Esophagus muscularis mucosa (tissue), 4 donors: Measurements from ENCODE around the gene BICC1. TPM values are rescaled to one million over a fixed set of nuclear protein-coding genes. Genes with fewer than 3 reads are reported as not detected.

Experiments used
- DNase-seq: peaks from one replicate; pipeline ENCODE4 v3.0.0-alpha.2; 2017; ENCODE audit errors: extremely low spot score
- H3K27ac ChIP-seq, 4 donors: fragments of 200-600 bp; sonication (generic); replicated peaks in 1 of 4; 1 replicate in 3 of 4; 2 replicates in 1 of 4; pipeline ENCODE4 v1.5.1; 2016 to 2019; ENCODE audit warnings: mild to moderate bottlenecking in 1 of 4
- H3K27me3 ChIP-seq, 4 donors: fragments of 200-600 bp; sonication (generic); one replicate each; pipeline versions ENCODE4 v1.5.1 to v1.6.0; 2016 to 2019
- H3K36me3 ChIP-seq, 4 donors: fragments of 200-600 bp; sonication (generic); one replicate each; pipeline ENCODE4 v1.5.1; 2016 to 2019
- H3K4me1 ChIP-seq, 4 donors: fragments of 200-600 bp; sonication (generic); one replicate each; pipeline ENCODE4 v1.5.1; 2016 to 2019
- H3K4me3 ChIP-seq, 4 donors: fragments of 200-600 bp; sonication (generic); 1 replicate in 2 of 4; 2 replicates in 2 of 4; pipeline ENCODE4 v1.5.1; 2016 to 2019; ENCODE audit warnings: mild to moderate bottlenecking in 4 of 4, moderate library complexity in 1 of 4
- H3K9me3 ChIP-seq, 4 donors: fragments of 200-600 bp; sonication (generic); 1 replicate in 3 of 4; 2 replicates in 1 of 4; pipeline ENCODE4 v1.5.1; 2016 to 2019
- EP300 ChIP-seq: sonication (generic); formaldehyde crosslinking; IDR thresholded peaks from one replicate; pipeline ENCODE4 v1.6.1; 2017; ENCODE audit warnings: antibody characterized with exemption
- POLR2A ChIP-seq: fragments of 450-650 bp; IDR thresholded peaks from one replicate; pipeline ENCODE4 v1.6.1; 2017; ENCODE audit warnings: antibody characterized with exemption, moderate library complexity, mild to moderate bottlenecking, low read depth
- POLR2AphosphoS5 ChIP-seq, 2 donors: sonication (generic); formaldehyde crosslinking; IDR thresholded peaks; one replicate each; pipeline ENCODE4 v1.6.1; 2017; ENCODE audit warnings: antibody characterized with exemption in 2 of 2
- WGBS: methylation state at CpG from one replicate; pipeline ENCODE4 v1.1.5; 2018; 5-methylcytosine and 5-hydroxymethylcytosine counted together
- intact Hi-C: fragments of 100-400 bp; cut with DNase I; formaldehyde crosslinking; loops from one replicate; pipeline ENCODE4 v1.15.1; 2023
- total RNA-seq, 4 donors: library from RNA; depleted of rRNA; stranded (reverse); fragments of >200 nt; gene quantifications; one replicate each; pipeline versions ENCODE4 v1.1.0 to v1.2.1, GENCODE V29; 2016
- TF ChIP-seq, protein P1 (sequence below), 3 experiments: fragments of 200-600 bp in 2 of 3; fragments of 450-650 bp in 1 of 3; sonication (generic) in 2 of 3; IDR thresholded peaks; one replicate each; pipeline ENCODE4 v1.5.1; 2017 to 2019; ENCODE audit warnings: antibody characterized with exemption in 3 of 3, mild to moderate bottlenecking in 2 of 3, moderate library complexity in 1 of 3

Gene BICC1
- total RNA-seq, 4 donors from 2014 or later = 19.1 to 24.9 (median 20.5) TPM

DNA sequence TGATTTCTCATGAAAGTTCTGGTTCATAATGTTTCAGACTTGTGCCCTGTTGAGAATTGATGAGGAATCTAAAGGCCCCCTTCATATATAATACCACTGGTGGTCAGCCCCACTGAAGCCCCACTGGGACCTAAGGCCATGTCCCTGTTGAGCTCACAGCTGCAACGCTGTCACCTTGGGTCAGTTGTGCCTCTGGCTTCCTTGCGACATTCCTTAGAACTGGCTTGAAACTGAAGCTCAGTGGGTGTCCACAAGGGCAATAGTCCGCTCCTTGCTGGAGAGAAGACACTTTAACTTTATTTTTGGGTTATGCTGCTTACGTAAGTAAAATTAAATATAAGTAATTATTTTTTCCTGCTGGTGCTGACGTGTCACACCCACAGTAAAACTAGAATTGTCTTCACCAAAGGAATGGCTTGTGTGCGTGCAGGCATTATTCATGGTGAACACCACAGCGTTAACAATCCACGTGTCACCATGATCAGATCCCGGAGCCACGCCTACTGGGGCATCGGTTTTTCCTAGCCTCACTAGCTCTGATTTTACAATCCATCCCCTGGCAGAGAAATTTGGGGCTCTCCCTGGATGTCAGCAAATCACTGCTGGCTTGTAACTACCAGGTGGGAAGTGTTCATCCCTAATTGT is 66.5 kb downstream of the BICC1 start:
- intact Hi-C loops = no loop called here
- H3K9me3 ChIP-seq = peaks cover 0 to 6% (median 0%) of the 10 kb centered on the region in 4 donors
- WGBS = 93% methylated on average over 11 of the region's 11 CpGs
- no peaks in the 10 kb centered on the region for H3K27me3 ChIP-seq
- H3K27ac ChIP-seq = peak overlapping the region in 1 of 4 donors; percentile 1
- H3K36me3 ChIP-seq = no peaks in the 10 kb centered on the region
- peaks cover 2 to 49% (median 45%) of the 10 kb centered on the region in 4 donors for H3K4me1 ChIP-seq
- no peak overlapping the region for H3K4me3 ChIP-seq
- no peak for TF ChIP-seq EP300
- TF ChIP-seq POLR2AphosphoS5 (IDR thresholded peaks at IDR 0.05) = no peak
- TF ChIP-seq, protein P1, sequence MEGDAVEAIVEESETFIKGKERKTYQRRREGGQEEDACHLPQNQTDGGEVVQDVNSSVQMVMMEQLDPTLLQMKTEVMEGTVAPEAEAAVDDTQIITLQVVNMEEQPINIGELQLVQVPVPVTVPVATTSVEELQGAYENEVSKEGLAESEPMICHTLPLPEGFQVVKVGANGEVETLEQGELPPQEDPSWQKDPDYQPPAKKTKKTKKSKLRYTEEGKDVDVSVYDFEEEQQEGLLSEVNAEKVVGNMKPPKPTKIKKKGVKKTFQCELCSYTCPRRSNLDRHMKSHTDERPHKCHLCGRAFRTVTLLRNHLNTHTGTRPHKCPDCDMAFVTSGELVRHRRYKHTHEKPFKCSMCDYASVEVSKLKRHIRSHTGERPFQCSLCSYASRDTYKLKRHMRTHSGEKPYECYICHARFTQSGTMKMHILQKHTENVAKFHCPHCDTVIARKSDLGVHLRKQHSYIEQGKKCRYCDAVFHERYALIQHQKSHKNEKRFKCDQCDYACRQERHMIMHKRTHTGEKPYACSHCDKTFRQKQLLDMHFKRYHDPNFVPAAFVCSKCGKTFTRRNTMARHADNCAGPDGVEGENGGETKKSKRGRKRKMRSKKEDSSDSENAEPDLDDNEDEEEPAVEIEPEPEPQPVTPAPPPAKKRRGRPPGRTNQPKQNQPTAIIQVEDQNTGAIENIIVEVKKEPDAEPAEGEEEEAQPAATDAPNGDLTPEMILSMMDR (IDR thresholded peaks at IDR 0.05) = no peak
- no peak for TF ChIP-seq POLR2A
- DNase-seq = no peak

DNA sequence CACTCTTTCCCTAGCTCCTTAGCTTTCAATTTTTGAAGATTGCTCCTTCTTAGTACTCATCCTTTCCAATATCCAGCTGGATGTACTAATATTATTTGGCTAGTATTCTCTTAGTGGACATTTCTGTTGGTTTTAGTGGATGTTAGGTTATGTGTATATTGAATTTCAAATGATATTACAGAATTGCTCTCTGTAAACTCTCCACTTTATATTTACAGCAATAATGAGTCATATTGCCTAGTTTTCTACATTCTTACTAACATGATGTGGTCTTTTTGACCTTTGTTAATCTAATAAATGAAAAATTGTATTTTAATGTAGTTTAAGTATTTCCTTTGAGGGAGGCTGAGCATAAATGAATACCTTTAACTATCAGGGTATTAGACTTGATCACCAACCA is 69.4 kb downstream of the BICC1 start:
- Histone ChIP-seq H3K27ac (no peak overlapping the region), H3K9me3 (peaks cover 0 to 6% (median 0%) of the 10 kb centered on the region in 4 donors), H3K27me3 (no peaks in the 10 kb centered on the region), H3K4me3 (no peak overlapping the region), H3K4me1 (peaks cover 0 to 29% (median 28%) of the 10 kb centered on the region in 4 donors), H3K36me3 (no peaks in the 10 kb centered on the region)
- intact Hi-C loops = no loop called here
- DNase-seq = no peak
- TF ChIP-seq POLR2AphosphoS5 (IDR thresholded peaks at IDR 0.05) (no peak), POLR2A (no peak), EP300 (no peak)
- TF ChIP-seq, protein P1 (IDR thresholded peaks at IDR 0.05) = no peak

DNA sequence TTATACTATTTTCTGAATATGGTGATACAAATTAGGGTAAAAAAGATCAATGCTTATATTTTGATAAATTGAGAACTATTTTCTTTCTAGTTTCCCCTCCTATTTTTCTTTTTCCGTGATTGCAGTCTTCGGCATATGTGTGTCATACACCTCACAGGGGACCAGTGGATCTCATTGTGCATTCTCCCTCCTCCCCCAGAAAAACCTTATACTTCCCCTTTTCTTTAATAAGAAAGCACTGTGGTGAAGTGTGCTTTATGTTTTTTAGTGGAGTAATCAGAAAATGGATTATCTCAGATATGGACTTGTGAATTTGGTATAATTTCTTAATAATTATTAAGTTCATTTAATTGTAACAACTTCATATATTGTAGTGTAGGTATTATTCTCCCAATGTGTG is 72.8 kb downstream of the BICC1 start:
- no peaks in the 10 kb centered on the region for H3K36me3 ChIP-seq
- DNase-seq = no peak
- intact Hi-C loops = no loop called here
- H3K4me3 ChIP-seq = no peak overlapping the region
- peaks cover 0 to 6% (median 0%) of the 10 kb centered on the region in 4 donors for H3K9me3 ChIP-seq
- no peak overlapping the region for H3K27ac ChIP-seq
- H3K27me3 ChIP-seq = no peaks in the 10 kb centered on the region
- WGBS = 84% methylated on average over 2 of the region's 2 CpGs
- TF ChIP-seq POLR2A (no peak), POLR2AphosphoS5 (IDR thresholded peaks at IDR 0.05) (no peak), EP300 (no peak)
- TF ChIP-seq, protein P1 (IDR thresholded peaks at IDR 0.05) = no peak
- H3K4me1 ChIP-seq = peaks cover 0 to 11% (median 9%) of the 10 kb centered on the region in 4 donors

DNA sequence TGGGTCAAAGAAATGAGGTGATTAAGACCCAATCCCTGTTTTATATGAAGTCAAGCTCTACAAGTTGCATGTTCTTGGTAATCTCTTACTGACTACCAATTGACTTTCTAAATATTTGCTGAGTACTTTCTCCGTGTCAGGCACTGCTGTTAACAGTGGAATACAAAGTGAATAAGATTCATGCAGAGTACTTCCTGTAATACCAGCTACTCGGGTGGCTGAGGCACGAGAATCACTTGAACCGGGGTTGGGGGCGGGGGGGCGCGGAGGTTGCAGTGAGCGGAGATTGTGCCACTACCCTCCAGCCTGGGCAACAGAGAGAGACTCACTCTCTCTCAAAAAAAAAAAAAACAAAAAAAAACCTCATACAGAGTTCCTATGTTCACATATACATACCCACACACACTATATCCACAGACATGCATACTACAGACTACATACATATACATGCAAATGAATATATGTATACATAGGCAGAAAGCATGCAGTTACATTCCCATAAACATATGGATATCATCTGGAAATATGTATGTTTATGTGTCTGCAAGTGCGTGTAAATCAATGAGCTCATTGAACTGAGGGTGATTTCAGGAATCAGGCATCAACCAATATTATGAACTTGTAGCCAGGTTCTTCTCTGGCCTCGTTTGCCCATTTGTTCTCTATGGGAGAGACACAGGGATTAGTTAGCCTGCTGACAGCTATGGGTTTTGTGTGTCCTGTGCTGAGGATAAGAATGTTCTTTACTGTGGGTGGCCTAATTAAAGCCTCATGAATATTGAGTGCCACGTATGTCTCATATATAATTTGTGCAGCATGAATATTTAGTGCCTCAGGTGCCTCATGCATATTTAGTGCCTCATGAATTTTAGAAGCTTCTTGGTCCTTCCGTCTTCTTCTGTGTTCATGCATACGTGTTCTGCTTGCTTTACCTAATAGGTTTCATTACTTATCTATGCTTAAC is 73.9 kb downstream of the BICC1 start:
- H3K9me3 ChIP-seq = peaks cover 0 to 6% (median 0%) of the 10 kb centered on the region in 4 donors
- H3K27ac ChIP-seq = no peak overlapping the region
- 86% methylated on average over 13 of the region's 13 CpGs for WGBS
- H3K4me3 ChIP-seq = no peak overlapping the region
- H3K4me1 ChIP-seq = peaks cover 6 to 20% (median 18%) of the 10 kb centered on the region in 4 donors
- no peak for DNase-seq
- intact Hi-C loops = no loop called here
- no peaks in the 10 kb centered on the region for H3K27me3 ChIP-seq
- no peak for TF ChIP-seq POLR2A
- TF ChIP-seq, protein P1 (IDR thresholded peaks at IDR 0.05) = no peak
- TF ChIP-seq POLR2AphosphoS5 (IDR thresholded peaks at IDR 0.05) = no peak
- no peak for TF ChIP-seq EP300
- H3K36me3 ChIP-seq = no peaks in the 10 kb centered on the region
